ENCODE measurements around the gene KLK3. TPM values are rescaled to one million over a fixed set of nuclear protein-coding genes. Genes with fewer than 3 reads are reported as not detected.

KLK3 gene
- total and polyA plus RNA-seq, 2 experiments from 2014 or later: 0.19 TPM; not detected in 1

DNA sequence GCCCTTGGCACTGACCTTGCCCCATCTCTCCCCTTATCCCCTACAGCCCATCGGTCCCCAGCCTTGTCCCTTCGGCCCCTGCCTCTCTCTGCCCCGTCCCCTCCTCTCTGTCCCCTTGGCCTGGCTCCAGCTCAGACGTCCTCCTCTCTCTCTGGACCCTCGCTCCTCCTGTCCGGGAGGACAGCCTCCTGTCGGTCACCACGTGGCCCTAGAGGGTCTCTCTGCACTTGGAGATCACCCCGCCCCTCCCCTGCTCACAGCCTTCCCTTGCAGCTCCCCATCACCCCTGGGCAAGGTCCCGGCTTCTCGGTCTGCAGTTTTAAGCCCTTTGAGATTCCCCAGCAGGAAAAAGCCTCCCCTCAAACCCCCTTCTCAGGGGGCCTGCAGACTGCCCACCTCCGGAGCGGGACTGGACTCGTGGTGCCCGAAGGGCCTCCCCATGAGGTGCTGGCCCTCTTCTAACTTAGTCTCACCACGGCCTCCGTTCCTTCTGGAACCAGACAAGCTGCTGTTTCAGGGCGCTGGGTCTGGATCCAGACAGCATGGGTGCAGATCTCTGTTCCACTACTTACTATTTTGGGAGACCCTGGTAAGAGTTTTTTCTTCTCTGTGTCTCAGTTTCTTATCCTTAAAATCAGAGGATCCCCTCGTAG, 18.0 kb upstream of the KLK3 start:
- H3K27ac ChIP-seq (ENCODE audit: low read depth): no peak overlapping the region

More for the DNA sequence above, 18.0 kb upstream of the KLK3 start:
- Mint-ChIP-seq H3K27me3 (ENCODE audit: insufficient read depth, low read depth, poor library complexity) (peaks cover 28% of the 10 kb centered on the region), H3K4me3 (peak overlapping the region; percentile 84), H3K36me3 (ENCODE audit: low read depth) (no peaks in the 10 kb centered on the region; the same call in 2 of the 3 replicates), H3K27ac (peak overlapping the region; percentile 40), H3K4me1 (peaks cover 7% of the 10 kb centered on the region; the same call in 2 of the 3 replicates), H3K9me3 (peaks cover 11% of the 10 kb centered on the region; the same call in 2 of the 3 replicates)
- Histone ChIP-seq H2AFZ (peak overlapping the region; percentile 95), H4K20me1 (replicated peaks; ENCODE audit: insufficient read depth) (no peaks in the 10 kb centered on the region), H3K4me2 (peak overlapping the region; percentile 85), H3F3A (replicated peaks; ENCODE audit: low read depth) (0 out of 2 replicates have a peak, but pooled peaks cover 3% of the 10 kb centered on the region), H3K36me3 (ENCODE audit: insufficient read depth) (no peaks in the 10 kb centered on the region), H3K4me3 (peak overlapping the region; percentile 80), H3K9me2 (ENCODE audit: insufficient read depth) (0 out of 2 replicates have a peak, but pooled peaks cover 2% of the 10 kb centered on the region), H3K4me1 (ENCODE audit: insufficient read depth) (peaks cover 9% of the 10 kb centered on the region), H3K79me2 (replicated peaks; ENCODE audit: insufficient read depth) (no peaks in the 10 kb centered on the region), H3K27me3 (ENCODE audit: insufficient read depth) (peaks cover 28% of the 10 kb centered on the region)
- TF ChIP-seq, protein P1, sequence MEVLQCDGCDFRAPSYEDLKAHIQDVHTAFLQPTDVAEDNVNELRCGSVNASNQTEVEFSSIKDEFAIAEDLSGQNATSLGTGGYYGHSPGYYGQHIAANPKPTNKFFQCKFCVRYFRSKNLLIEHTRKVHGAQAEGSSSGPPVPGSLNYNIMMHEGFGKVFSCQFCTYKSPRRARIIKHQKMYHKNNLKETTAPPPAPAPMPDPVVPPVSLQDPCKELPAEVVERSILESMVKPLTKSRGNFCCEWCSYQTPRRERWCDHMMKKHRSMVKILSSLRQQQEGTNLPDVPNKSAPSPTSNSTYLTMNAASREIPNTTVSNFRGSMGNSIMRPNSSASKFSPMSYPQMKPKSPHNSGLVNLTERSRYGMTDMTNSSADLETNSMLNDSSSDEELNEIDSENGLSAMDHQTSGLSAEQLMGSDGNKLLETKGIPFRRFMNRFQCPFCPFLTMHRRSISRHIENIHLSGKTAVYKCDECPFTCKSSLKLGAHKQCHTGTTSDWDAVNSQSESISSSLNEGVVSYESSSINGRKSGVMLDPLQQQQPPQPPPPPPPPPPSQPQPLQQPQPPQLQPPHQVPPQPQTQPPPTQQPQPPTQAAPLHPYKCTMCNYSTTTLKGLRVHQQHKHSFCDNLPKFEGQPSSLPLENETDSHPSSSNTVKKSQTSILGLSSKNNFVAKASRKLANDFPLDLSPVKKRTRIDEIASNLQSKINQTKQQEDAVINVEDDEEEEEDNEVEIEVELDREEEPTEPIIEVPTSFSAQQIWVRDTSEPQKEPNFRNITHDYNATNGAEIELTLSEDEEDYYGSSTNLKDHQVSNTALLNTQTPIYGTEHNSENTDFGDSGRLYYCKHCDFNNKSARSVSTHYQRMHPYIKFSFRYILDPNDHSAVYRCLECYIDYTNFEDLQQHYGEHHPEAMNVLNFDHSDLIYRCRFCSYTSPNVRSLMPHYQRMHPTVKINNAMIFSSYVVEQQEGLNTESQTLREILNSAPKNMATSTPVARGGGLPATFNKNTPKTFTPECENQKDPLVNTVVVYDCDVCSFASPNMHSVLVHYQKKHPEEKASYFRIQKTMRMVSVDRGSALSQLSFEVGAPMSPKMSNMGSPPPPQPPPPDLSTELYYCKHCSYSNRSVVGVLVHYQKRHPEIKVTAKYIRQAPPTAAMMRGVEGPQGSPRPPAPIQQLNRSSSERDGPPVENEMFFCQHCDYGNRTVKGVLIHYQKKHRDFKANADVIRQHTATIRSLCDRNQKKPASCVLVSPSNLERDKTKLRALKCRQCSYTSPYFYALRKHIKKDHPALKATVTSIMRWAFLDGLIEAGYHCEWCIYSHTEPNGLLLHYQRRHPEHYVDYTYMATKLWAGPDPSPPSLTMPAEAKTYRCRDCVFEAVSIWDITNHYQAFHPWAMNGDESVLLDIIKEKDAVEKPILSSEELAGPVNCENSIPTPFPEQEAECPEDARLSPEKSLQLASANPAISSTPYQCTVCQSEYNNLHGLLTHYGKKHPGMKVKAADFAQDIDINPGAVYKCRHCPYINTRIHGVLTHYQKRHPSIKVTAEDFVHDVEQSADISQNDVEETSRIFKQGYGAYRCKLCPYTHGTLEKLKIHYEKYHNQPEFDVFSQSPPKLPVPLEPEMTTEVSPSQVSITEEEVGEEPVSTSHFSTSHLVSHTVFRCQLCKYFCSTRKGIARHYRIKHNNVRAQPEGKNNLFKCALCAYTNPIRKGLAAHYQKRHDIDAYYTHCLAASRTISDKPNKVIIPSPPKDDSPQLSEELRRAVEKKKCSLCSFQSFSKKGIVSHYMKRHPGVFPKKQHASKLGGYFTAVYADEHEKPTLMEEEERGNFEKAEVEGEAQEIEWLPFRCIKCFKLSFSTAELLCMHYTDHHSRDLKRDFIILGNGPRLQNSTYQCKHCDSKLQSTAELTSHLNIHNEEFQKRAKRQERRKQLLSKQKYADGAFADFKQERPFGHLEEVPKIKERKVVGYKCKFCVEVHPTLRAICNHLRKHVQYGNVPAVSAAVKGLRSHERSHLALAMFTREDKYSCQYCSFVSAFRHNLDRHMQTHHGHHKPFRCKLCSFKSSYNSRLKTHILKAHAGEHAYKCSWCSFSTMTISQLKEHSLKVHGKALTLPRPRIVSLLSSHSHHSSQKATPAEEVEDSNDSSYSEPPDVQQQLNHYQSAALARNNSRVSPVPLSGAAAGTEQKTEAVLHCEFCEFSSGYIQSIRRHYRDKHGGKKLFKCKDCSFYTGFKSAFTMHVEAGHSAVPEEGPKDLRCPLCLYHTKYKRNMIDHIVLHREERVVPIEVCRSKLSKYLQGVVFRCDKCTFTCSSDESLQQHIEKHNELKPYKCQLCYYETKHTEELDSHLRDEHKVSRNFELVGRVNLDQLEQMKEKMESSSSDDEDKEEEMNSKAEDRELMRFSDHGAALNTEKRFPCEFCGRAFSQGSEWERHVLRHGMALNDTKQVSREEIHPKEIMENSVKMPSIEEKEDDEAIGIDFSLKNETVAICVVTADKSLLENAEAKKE (CRISPR knock-in tag; IDR thresholded peaks at IDR 0.05): no peak
- TF ChIP-seq STAT1 (IDR thresholded peaks at IDR 0.05; ENCODE audit: unreplicated experiment): no peak
- ATAC-seq (peak; percentile 9), DNase-seq (ENCODE audit: low spot score) (peak; percentile 49)

Data from GM23338 (cell line).